Heart left ventricle (tissue), 16 donors: ENCODE measurements around the gene CAMTA1. TPM values are rescaled to one million over a fixed set of nuclear protein-coding genes. Genes with fewer than 3 reads are reported as not detected.

Source experiments
- ATAC-seq, 4 donors: fragments of 200-7000 bp; cut with Tn5 transposase; one replicate each; pipeline ENCODE4 v1.9.1; 2020 to 2022; ENCODE audit warnings: moderate library complexity in 4 of 4, mild to moderate bottlenecking in 3 of 4, moderate number of reproducible peaks in 1 of 4
- DNase-seq, 5 donors: peaks; one replicate each; pipeline ENCODE4 v3.0.0-alpha.2; 2020
- H3K27ac ChIP-seq, 12 donors: fragments of 200-600 bp; sonication (generic) in 4 of 12; one replicate each; pipeline versions ENCODE4 v1.5.0 to v1.8.0; 2016 to 2022; ENCODE audit warnings: mild to moderate bottlenecking in 2 of 12
- H3K27me3 ChIP-seq, 9 donors: fragments of 200-600 bp; sonication (generic) in 2 of 9; one replicate each; pipeline versions ENCODE4 v1.5.1 to v1.8.0; 2016 to 2022; ENCODE audit warnings: mild to moderate bottlenecking in 3 of 9
- H3K36me3 ChIP-seq, 9 donors: fragments of 200-600 bp; sonication (generic) in 2 of 9; one replicate each; pipeline versions ENCODE4 v1.5.0 to v1.8.0; 2018 to 2022; ENCODE audit warnings: mild to moderate bottlenecking in 2 of 9
- H3K4me1 ChIP-seq, 12 donors: fragments of 200-600 bp; sonication (generic) in 4 of 12; one replicate each; pipeline versions ENCODE4 v1.5.0 to v1.8.0; 2016 to 2022; ENCODE audit warnings: mild to moderate bottlenecking in 3 of 12
- H3K4me3 ChIP-seq, 12 donors: fragments of 200-600 bp; sonication (generic) in 4 of 12; one replicate each; pipeline versions ENCODE4 v1.5.0 to v1.8.0; 2017 to 2022; ENCODE audit warnings: mild to moderate bottlenecking in 9 of 12, moderate library complexity in 4 of 12
- H3K9me3 ChIP-seq, 12 donors: fragments of 200-600 bp; sonication (generic) in 4 of 12; one replicate each; pipeline versions ENCODE4 v1.5.0 to v1.8.0; 2016 to 2022; ENCODE audit warnings: mild to moderate bottlenecking in 1 of 12
- CTCF ChIP-seq, 12 donors: fragments of 200-600 bp; sonication (generic) in 4 of 12; IDR thresholded peaks; one replicate each; pipeline versions ENCODE4 v1.5.0 to v1.8.0; 2018 to 2022; ENCODE audit warnings: antibody characterized with exemption in 12 of 12, mild to moderate bottlenecking in 5 of 12
- POLR2A ChIP-seq, 2 donors: fragments of 450-650 bp; IDR thresholded peaks; one replicate each; pipeline ENCODE4 v1.6.1; 2017; ENCODE audit warnings: antibody characterized with exemption in 2 of 2, mild to moderate bottlenecking in 2 of 2, moderate library complexity in 2 of 2
- WGBS, 4 donors: extraction: QIAGEN DNeasy Blood & Tissue Kit in 2 of 4; methylation state at CpG; one replicate each; pipeline versions ENCODE4 v1.1.5 to v1.1.7; 2013 to 2018; 5-methylcytosine and 5-hydroxymethylcytosine counted together
- intact Hi-C, 10 donors: fragments of 100-400 bp; cut with DNase I; formaldehyde crosslinking; loops; one replicate each; pipeline versions ENCODE4 v1.11.1 to v1.14.2; 2022
- polyA plus RNA-seq, 2 donors: library from polyadenylated mRNA; stranded (reverse); fragments of 200-250 nt; gene quantifications; one replicate each; pipeline ENCODE4 v1.2.3, GENCODE V29; 2013
- total RNA-seq, 9 donors: library from RNA; depleted of rRNA in 2 of 9; stranded (reverse); fragments of >200 nt in 2 of 9; fragmentation: NEBNext Ultra II Directional in 3 of 9; extraction: Animal tissue kit (Norgen Biotek cat#: 25700) in 3 of 9; gene quantifications; one replicate each; pipeline versions ENCODE4 v1.1.0 to v1.2.4, GENCODE V29; 2016 to 2023
- donor health status: ischemic (EF 13 %, LVEDD 7.1; RV severe dilation, severe dysfunction).
- donor health status: healthy with polysubstance abuse.
- donor health status: DM: no; HTN: yes; CAD: no.
- donor health status: DM: no; HTN: no; CAD: no.
- donor health status: ischemic (EF 25% LVEDD 6.9; RV normal size, moderate dysfunction).
- donor health status: ischemic (EF 25% LVEDD 5.7; RV mildly dilated, moderate dysfunction).
- donor health status: healthy.
- donor health status: DM: yes; HTN: yes; CAD: no.
- donor health status: ischemic (EF 35%, LVEDD 5.7; RV mildly dilated, moderate dysfunction).
- donor health status: nonischemic (EF 11% LVEDD 7.7; RV severe dilation, severe dysfunction).
- donor health status: DM: yes; HTN: yes; CAD: no.
- donor health status: PGD.
- donor health status: ischemic (EF 29% LVEDD 5.4; RV normal size, mild dysfunction).
- donor health status: nonischemic (EF 23%, LVEDD 6.1; RV moderate dilation, normal function).

Gene CAMTA1
- total and polyA plus RNA-seq, 11 donors: 114 to 303 (median 137) TPM

GRCh38 chr1:7350804-7351203 lies 565.5 kb downstream of the CAMTA1 start:
- H3K27me3 ChIP-seq: no peaks in the 10 kb centered on the region
- H3K4me3 ChIP-seq: no peak overlapping the region
- WGBS, 4 donors: 89 to 95% (median 91%) methylated on average over 8 of the region's 8 CpGs
- DNase-seq: no peak
- no peak for ATAC-seq
- no peak overlapping the region for H3K27ac ChIP-seq
- no peaks in the 10 kb centered on the region for H3K9me3 ChIP-seq
- H3K36me3 ChIP-seq: no peaks in the 10 kb centered on the region
- intact Hi-C loops: no loop called here
- peaks cover 0 to 15% (median 2%) of the 10 kb centered on the region in 12 donors for H3K4me1 ChIP-seq
- no peak for TF ChIP-seq CTCF (IDR thresholded peaks at IDR 0.05)
- TF ChIP-seq POLR2A (IDR thresholded peaks at IDR 0.05): no peak

GRCh38 chr1:7351649-7352048 lies 566.4 kb downstream of the CAMTA1 start:
- no peak overlapping the region for H3K27ac ChIP-seq
- H3K9me3 ChIP-seq: no peaks in the 10 kb centered on the region
- 82 to 91% (median 86%) methylated on average over 13 of the region's 13 CpGs for WGBS, 4 donors
- peaks cover 0 to 6% (median under 1%) of the 10 kb centered on the region in 12 donors for H3K4me1 ChIP-seq
- H3K36me3 ChIP-seq: no peaks in the 10 kb centered on the region
- TF ChIP-seq POLR2A (IDR thresholded peaks at IDR 0.05) (no peak), CTCF (IDR thresholded peaks at IDR 0.05) (no peak)
- no peaks in the 10 kb centered on the region for H3K27me3 ChIP-seq
- intact Hi-C loops: no loop called here
- no peak overlapping the region for H3K4me3 ChIP-seq
- DNase-seq (no peak), ATAC-seq (no peak)

DNA sequence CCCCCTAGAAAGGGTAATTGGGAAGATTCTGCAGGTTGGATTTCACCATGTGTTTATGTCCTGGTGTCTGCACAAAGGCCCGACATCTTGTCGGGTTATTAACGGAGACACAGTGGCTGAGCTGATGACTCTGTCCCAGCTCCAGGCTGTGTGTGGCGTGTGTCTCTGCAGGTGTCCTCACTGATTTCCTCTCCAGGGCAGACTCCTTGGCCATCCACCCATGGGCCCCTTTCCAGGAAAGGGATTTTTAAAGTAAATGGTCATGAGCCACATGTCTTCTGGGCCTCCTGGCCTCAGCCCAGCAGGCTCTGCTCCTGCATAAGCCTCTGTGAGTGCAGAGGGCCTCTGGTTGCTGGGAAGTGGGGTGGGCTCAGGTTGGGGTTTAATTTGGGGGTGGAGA lies 567.1 kb downstream of the CAMTA1 start:
- Histone ChIP-seq H3K27ac (no peak overlapping the region), H3K27me3 (no peaks in the 10 kb centered on the region), H3K4me3 (no peak overlapping the region), H3K36me3 (no peaks in the 10 kb centered on the region), H3K4me1 (no peaks in the 10 kb centered on the region), H3K9me3 (no peaks in the 10 kb centered on the region)
- TF ChIP-seq CTCF (IDR thresholded peaks at IDR 0.05): no peak
- TF ChIP-seq POLR2A (IDR thresholded peaks at IDR 0.05): no peak
- no peak for DNase-seq
- ATAC-seq: no peak
- WGBS, 4 donors: 91 to 98% (median 94%) methylated on average over 4 of the region's 4 CpGs
- intact Hi-C loops: no loop called here

- intact Hi-C loops: no loop called here
- ATAC-seq: no peak
- no peaks in the 10 kb centered on the region for H3K4me1 ChIP-seq
- TF ChIP-seq POLR2A (IDR thresholded peaks at IDR 0.05) (no peak), CTCF (IDR thresholded peaks at IDR 0.05) (no peak)
- H3K36me3 ChIP-seq: no peaks in the 10 kb centered on the region
- no peaks in the 10 kb centered on the region for H3K9me3 ChIP-seq
- DNase-seq: no peak
- no peaks in the 10 kb centered on the region for H3K27me3 ChIP-seq
- H3K4me3 ChIP-seq: no peak overlapping the region
- WGBS, 4 donors: 86 to 90% (median 89%) methylated on average over 4 of the region's 4 CpGs
- H3K27ac ChIP-seq: no peak overlapping the region
Measured at GRCh38 chr1:7352974-7353373, 567.7 kb downstream of the CAMTA1 start.
